ENCODE data around the gene WDR81. TPM values are rescaled to one million over a fixed set of nuclear protein-coding genes. Genes with fewer than 3 reads are reported as not detected.

Gene WDR81
- total RNA-seq (2021; ENCODE audit: unreplicated experiment) = 29.5 TPM
- polyA plus RNA-seq (2012; ENCODE audit: insufficient read length) = 36.4 TPM
- Bru-seq, nascent RNA = percentile 58 among the genes with signal in this experiment
- BruChase-seq, experiment 1, labeled RNA remaining after a 2-hour chase = percentile 72 among the genes with signal in this experiment
- percentile 74 among the genes with signal in this experiment for BruChase-seq, experiment 2, labeled RNA remaining after a 6-hour chase
- long read RNA-seq, full-length matches to known transcripts = 12 of 84 reads
- long read RNA-seq, partial matches to known transcripts = 47 of 84 reads
- long read RNA-seq, other reads (novel, unspliced or antisense) = 25 of 84 reads

GRCh38 chr17:1724351-1724868 is at the start of gene WDR81:
TSS of gene WDR81 (plus strand) at chr17:1724704. CDS start at chr17:1724960, 256 bp downstream.
- no peaks in the 10 kb centered on the region for H3K36me3 ChIP-seq (ENCODE audit: control insufficient read depth, insufficient read depth, low read length)
- BruUV-seq (replicated peaks) = no TSS peak
- in situ Hi-C loops (cut with HindIII; ENCODE audit: low pct_unique_long_range_greater_than_20kb, low sequenced_read_pairs) = no loop called here
- H3K9me3 ChIP-seq (ENCODE audit: control insufficient read depth, insufficient read depth, low read depth, low read length) = no peaks in the 10 kb centered on the region
- ATAC-seq (peak; percentile 87), DNase-seq (ENCODE audit: low read depth, low spot score) (no peak)
- peak within 1 kb of the TSS; percentile 53 to 61 for H3K4me3 ChIP-seq (ENCODE audit: low read depth in 2 of 2, low read length in 2 of 2)
- H3K27me3 ChIP-seq (ENCODE audit: control insufficient read depth, insufficient read depth, low read length) = no peaks in the 10 kb centered on the region
- ChIA-PET POLR2A (no interaction called here), CTCF (no interaction called here)
- peak within 1 kb of the TSS; percentile 74 for H3K27ac ChIP-seq (ENCODE audit: low read length)
- peaks cover 3% of the 10 kb centered on the region for H3K4me1 ChIP-seq (ENCODE audit: control insufficient read depth, insufficient read depth, low read length)
- no peak for TF ChIP-seq TCF7L2 (IDR thresholded peaks at IDR 0.05; ENCODE audit: low read depth, low read length)
- no peak for TF ChIP-seq CTCF (IDR thresholded peaks at IDR 0.05)
- peak; percentile 38 for TF ChIP-seq POLR2AphosphoS5 (IDR thresholded peaks at IDR 0.05; ENCODE audit: low read depth, low read length)
- TF ChIP-seq SIN3A (IDR thresholded peaks at IDR 0.05; ENCODE audit: borderline replicate concordance, insufficient read depth, low read depth, low read length) = peak; percentile 96; the same call in 1 of the 2 replicates
- no peak for TF ChIP-seq REST (IDR thresholded peaks at IDR 0.05; ENCODE audit: insufficient read depth in 1 of 2, low read depth in 2 of 2, low read length in 1 of 2)
- intact Hi-C loops (cut with micrococcal nuclease; ENCODE audit: unreplicated experiment) = loop anchor here (5.0 kb wide), 1 partner anchor 58 kb away; no protein-coding TSS in a partner anchor

GRCh38 chr17:1676401-1676800 is 48.1 kb upstream of the WDR81 start:
- CTCF ChIA-PET = no interaction called here
- DNase-seq (ENCODE audit: low read depth, low spot score) = no peak
- intact Hi-C loops (cut with micrococcal nuclease; ENCODE audit: unreplicated experiment) = no loop called here
- H3K9me3 ChIP-seq (ENCODE audit: control insufficient read depth, insufficient read depth, low read depth, low read length) = no peaks in the 10 kb centered on the region
- H3K27ac ChIP-seq (ENCODE audit: low read length) = no peak overlapping the region
- peaks cover 56% of the 10 kb centered on the region for H3K36me3 ChIP-seq (ENCODE audit: control insufficient read depth, insufficient read depth, low read length)
- POLR2A ChIA-PET = no interaction called here
- in situ Hi-C loops (cut with HindIII; ENCODE audit: low pct_unique_long_range_greater_than_20kb, low sequenced_read_pairs) = no loop called here
- BruUV-seq (replicated peaks) = no TSS peak
- H3K27me3 ChIP-seq (ENCODE audit: control insufficient read depth, insufficient read depth, low read length) = no peaks in the 10 kb centered on the region
- H3K4me3 ChIP-seq (ENCODE audit: low read depth in 2 of 2, low read length in 2 of 2) = no peak overlapping the region
- TF ChIP-seq CTCF (IDR thresholded peaks at IDR 0.05) (no peak), SIN3A (IDR thresholded peaks at IDR 0.05; ENCODE audit: borderline replicate concordance, insufficient read depth, low read depth, low read length) (no peak), POLR2AphosphoS5 (IDR thresholded peaks at IDR 0.05; ENCODE audit: low read depth, low read length) (no peak), REST (IDR thresholded peaks at IDR 0.05; ENCODE audit: insufficient read depth in 1 of 2, low read depth in 2 of 2, low read length in 1 of 2) (no peak), TCF7L2 (IDR thresholded peaks at IDR 0.05; ENCODE audit: low read depth, low read length) (no peak)
- H3K4me1 ChIP-seq (ENCODE audit: control insufficient read depth, insufficient read depth, low read length) = no peaks in the 10 kb centered on the region
- no peak for ATAC-seq

Measured in Panc1 (cell line).